Stomach (tissue), 9 donors: ENCODE measurements around the gene RASGRP4. TPM values are rescaled to one million over a fixed set of nuclear protein-coding genes. Genes with fewer than 3 reads are reported as not detected.

Source experiments
- DNase-seq, 2 donors: peaks; one replicate each; pipeline versions ENCODE4 v3.0.0 to v3.0.0-alpha.2; 2013 to 2019
- H3K27ac ChIP-seq, 5 donors: fragments of 200-600 bp in 4 of 5; sonication (generic) in 4 of 5; one replicate each; pipeline ENCODE4 v1.5.1; 2013 to 2019; ENCODE audit warnings: mild to moderate bottlenecking in 1 of 5, moderate library complexity in 1 of 5
- H3K27me3 ChIP-seq, 3 donors: fragments of 200-600 bp; sonication (generic); one replicate each; pipeline ENCODE4 v1.5.1; 2017 to 2019; ENCODE audit warnings: mixed run types in 1 of 3
- H3K36me3 ChIP-seq, 4 donors: fragments of 200-600 bp; sonication (generic); 1 replicate in 3 of 4; 2 replicates in 1 of 4; pipeline ENCODE4 v1.5.1; 2016 to 2019
- H3K4me1 ChIP-seq, 4 donors: fragments of 200-600 bp; sonication (generic); one replicate each; pipeline ENCODE4 v1.5.1; 2016 to 2019
- H3K4me3 ChIP-seq, 4 donors: fragments of 200-600 bp; sonication (generic) in 3 of 4; one replicate each; pipeline ENCODE4 v1.5.1; 2016 to 2019; ENCODE audit warnings: mild to moderate bottlenecking in 1 of 4
- H3K9me3 ChIP-seq, 4 donors: fragments of 200-600 bp; sonication (generic); one replicate each; pipeline ENCODE4 v1.5.1; 2016 to 2019
- EP300 ChIP-seq: sonication (generic); formaldehyde crosslinking; IDR thresholded peaks from one replicate; pipeline ENCODE4 v1.6.1; 2017; ENCODE audit warnings: antibody characterized with exemption
- POLR2A ChIP-seq, 4 donors: fragments of 450-650 bp; IDR thresholded peaks; one replicate each; pipeline ENCODE4 v1.6.1; 2016; ENCODE audit warnings: antibody characterized with exemption in 4 of 4, control low read depth in 2 of 4, mild to moderate bottlenecking in 1 of 4, moderate library complexity in 1 of 4
- POLR2AphosphoS5 ChIP-seq, 3 donors: sonication (generic); formaldehyde crosslinking; IDR thresholded peaks; one replicate each; pipeline ENCODE4 v1.6.1; 2016; ENCODE audit warnings: antibody characterized with exemption in 3 of 3
- WGBS, 5 donors: extraction: QIAGEN DNeasy Blood & Tissue Kit in 3 of 5; methylation state at CpG; one replicate each; pipeline versions ENCODE4 v1.1.5 to v1.1.7; 2013 to 2018; 5-methylcytosine and 5-hydroxymethylcytosine counted together
- intact Hi-C: fragments of 100-400 bp; cut with DNase I; formaldehyde crosslinking; loops from one replicate; pipeline ENCODE4 v1.15.1; 2023; ENCODE audit warnings: low total_unique reads
- polyA plus RNA-seq, 3 donors: library from polyadenylated mRNA; stranded (reverse); fragments of 200-250 nt; gene quantifications; one replicate each; pipeline ENCODE4 v1.2.3, GENCODE V29; 2013
- total RNA-seq, 5 donors: library from RNA; depleted of rRNA; stranded (reverse); fragments of >200 nt; gene quantifications; one replicate each; pipeline versions ENCODE4 v1.1.0 to v1.2.3, GENCODE V29; 2014 to 2016
- TF ChIP-seq, protein P1 (sequence below), 7 experiments: fragments of 450-650 bp in 4 of 7; fragments of 200-600 bp in 3 of 7; sonication (generic) in 3 of 7; IDR thresholded peaks; one replicate each; pipeline ENCODE4 v1.5.1; 2016 to 2019; ENCODE audit warnings: antibody characterized with exemption in 7 of 7, control low read depth in 2 of 7, mild to moderate bottlenecking in 1 of 7
- donor health status: healthy with polysubstance abuse.
- donor health status: Bipolar disorder and iron deficiency.
- donor health status: healthy.

The RASGRP4 gene
- total and polyA plus RNA-seq, 8 donors = 0.40 to 8.4 (median 1.7) TPM; not detected in 2

DNA sequence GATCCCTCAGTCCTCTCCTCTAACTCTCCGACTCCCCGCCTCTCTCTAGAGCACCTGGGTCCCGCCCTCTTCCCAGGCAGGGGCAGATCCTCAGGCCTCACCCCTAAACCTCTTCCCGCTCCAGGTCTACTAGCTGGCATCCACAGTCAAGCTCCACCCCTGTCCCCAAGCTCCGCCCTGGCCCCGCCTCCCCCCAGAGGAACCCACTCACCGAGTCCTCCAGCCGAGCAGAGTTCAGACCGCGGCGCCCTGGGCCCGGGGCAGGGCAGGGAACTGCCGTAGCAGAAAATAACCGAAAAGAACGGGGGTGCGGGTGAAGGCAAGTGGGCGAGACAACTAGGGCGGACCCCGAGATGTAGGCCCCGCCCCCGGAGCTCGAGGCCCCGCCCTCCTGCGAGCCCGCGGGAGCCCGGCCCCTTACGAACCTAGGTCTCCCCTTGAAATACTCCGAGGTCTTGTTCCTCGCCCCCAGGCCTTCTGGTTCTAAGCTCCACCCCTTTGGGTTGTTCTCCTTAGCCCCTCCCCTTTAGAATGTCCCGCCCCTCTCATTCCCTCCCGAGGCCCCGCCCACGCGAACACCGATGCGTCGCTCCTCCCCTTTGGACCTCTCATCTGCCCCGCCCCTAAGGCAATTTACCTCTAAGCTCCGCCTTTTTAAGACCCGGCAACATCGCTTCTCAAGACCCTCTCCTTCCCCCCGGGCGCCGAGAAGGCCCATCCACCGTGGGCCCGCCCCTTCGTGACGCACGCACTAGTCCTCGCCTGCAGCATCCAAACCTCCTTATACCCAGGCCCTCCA, 38.3 kb downstream of the RASGRP4 start, which contains the start of gene GGN:
GGN (minus strand) TSS at position 485 of the 799 bp plus-strand sequence. CDS start 773 bp downstream, outside the sequence.
- Histone ChIP-seq H3K4me1 (peaks cover 38 to 52% (median 43%) of the 10 kb centered on the region in 4 donors), H3K36me3 (peaks cover 12 to 34% (median 28%) of the 10 kb centered on the region in 4 donors), H3K4me3 (peak within 1 kb of the TSS; percentile 47 to 57 (median 54)), H3K9me3 (no peaks in the 10 kb centered on the region), H3K27me3 (peaks cover 5 to 86% (median 23%) of the 10 kb centered on the region in 3 donors), H3K27ac (peak within 1 kb of the TSS in 4 of 5 donors; percentile 53 to 80 (median 75))
- TF ChIP-seq POLR2AphosphoS5 (IDR thresholded peaks at IDR 0.05) = peak in 1 of 3 donors; percentile 13
- TF ChIP-seq, protein P1, sequence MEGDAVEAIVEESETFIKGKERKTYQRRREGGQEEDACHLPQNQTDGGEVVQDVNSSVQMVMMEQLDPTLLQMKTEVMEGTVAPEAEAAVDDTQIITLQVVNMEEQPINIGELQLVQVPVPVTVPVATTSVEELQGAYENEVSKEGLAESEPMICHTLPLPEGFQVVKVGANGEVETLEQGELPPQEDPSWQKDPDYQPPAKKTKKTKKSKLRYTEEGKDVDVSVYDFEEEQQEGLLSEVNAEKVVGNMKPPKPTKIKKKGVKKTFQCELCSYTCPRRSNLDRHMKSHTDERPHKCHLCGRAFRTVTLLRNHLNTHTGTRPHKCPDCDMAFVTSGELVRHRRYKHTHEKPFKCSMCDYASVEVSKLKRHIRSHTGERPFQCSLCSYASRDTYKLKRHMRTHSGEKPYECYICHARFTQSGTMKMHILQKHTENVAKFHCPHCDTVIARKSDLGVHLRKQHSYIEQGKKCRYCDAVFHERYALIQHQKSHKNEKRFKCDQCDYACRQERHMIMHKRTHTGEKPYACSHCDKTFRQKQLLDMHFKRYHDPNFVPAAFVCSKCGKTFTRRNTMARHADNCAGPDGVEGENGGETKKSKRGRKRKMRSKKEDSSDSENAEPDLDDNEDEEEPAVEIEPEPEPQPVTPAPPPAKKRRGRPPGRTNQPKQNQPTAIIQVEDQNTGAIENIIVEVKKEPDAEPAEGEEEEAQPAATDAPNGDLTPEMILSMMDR (IDR thresholded peaks at IDR 0.05) = no peak
- intact Hi-C loops = loop anchor here (10.0 kb wide), 1 partner anchor 227 kb away; the partner anchor contains the start of genes EIF3K and MAP4K1
- peak; percentile 86 to 90 for DNase-seq
- 0 to 3% (median 1%) methylated on average over 44 to 51 of the region's 51 CpGs for WGBS, 5 donors

DNA sequence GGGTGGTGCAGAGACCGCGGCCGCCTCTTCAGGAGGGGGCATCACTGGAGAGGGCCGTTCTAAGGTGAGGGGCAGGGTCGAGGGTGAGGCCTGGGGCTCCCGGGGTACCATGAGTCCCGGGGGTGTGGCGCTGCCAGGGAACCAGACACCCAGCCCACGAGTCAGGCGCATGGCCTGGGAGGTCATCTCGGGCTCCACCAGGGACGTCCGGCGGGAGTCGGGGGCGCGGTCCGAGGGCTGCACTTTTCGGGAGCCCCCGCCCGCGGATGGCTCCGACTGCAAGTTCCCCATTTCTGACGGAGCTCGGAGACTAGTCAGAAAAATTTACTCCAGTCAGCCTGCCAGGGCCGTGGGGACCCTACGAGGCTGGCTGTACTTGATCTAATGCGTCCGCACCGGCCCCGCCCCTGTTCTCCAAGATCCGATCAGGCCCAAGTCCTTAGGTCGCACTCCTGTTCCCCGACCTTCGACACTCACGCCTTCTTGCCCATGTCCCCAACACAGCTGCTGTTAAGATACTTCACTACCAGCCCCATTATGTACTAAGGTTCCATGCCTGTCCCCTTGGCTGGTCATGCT, 39.0 kb downstream of the RASGRP4 start:
- Histone ChIP-seq H3K9me3 (no peaks in the 10 kb centered on the region), H3K4me1 (peaks cover 38 to 52% (median 43%) of the 10 kb centered on the region in 4 donors), H3K27me3 (peaks cover 5 to 86% (median 23%) of the 10 kb centered on the region in 3 donors), H3K27ac (peak overlapping the region in 4 of 5 donors; percentile 53 to 80 (median 75)), H3K4me3 (peak overlapping the region; percentile 47 to 57 (median 54)), H3K36me3 (peaks cover 19 to 41% (median 34%) of the 10 kb centered on the region in 4 donors)
- intact Hi-C loops = loop anchor here (10.0 kb wide), 1 partner anchor 228 kb away; the partner anchor contains the start of genes EIF3K and MAP4K1
- 4 to 14% (median 7%) methylated on average over 31 to 36 of the region's 36 CpGs for WGBS, 5 donors
- no peak for DNase-seq
- TF ChIP-seq, protein P1 (IDR thresholded peaks at IDR 0.05) = no peak
- TF ChIP-seq POLR2A (IDR thresholded peaks at IDR 0.05) = no peak
- TF ChIP-seq POLR2AphosphoS5 (IDR thresholded peaks at IDR 0.05) = no peak
- TF ChIP-seq EP300 = no peak

DNA sequence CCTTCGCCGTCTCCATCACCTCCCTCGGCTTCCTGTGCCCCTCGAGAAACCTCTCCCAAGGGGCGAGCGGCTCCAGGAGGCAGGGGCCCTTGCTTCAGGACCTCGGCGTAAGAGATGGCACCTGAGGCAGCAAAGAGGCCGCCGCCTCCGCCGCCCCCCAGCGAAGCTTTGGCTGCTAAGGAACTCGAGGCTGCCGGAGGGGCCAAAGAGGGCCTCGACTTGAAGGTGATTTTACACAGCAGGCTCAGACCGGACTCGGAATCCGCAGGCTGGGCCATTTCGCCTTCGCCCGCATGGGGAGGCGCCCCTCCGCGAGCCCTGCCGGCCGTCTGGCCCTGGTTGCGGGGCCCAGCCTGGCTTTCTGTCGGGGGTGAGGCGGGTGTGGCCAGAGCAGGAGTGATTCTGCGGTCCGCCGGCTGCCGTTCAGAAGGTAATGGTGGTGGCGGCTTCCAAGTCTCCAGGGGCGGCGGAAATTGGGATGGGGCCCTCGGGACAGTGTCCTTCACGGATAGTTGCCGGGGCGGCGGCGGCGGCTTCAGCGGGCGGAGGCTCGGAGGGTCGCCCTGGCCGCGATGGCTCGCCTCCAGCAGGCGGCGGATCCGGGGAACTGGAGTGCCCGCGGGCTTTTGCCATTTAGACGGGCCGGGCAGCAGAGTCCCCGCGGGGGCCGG, 39.6 kb downstream of the RASGRP4 start:
- H3K27ac ChIP-seq = no peak overlapping the region
- H3K36me3 ChIP-seq = peaks cover 25 to 47% (median 41%) of the 10 kb centered on the region in 4 donors
- H3K4me1 ChIP-seq = peaks cover 38 to 52% (median 43%) of the 10 kb centered on the region in 4 donors
- TF ChIP-seq POLR2A (IDR thresholded peaks at IDR 0.05) = no peak
- WGBS, 5 donors = 27 to 59% (median 38%) methylated on average over 25 to 61 of the region's 61 CpGs
- peaks cover 5 to 87% (median 23%) of the 10 kb centered on the region in 3 donors for H3K27me3 ChIP-seq
- intact Hi-C loops = loop anchor here (10.0 kb wide), 1 partner anchor 228 kb away; the partner anchor contains the start of genes EIF3K and MAP4K1
- H3K9me3 ChIP-seq = no peaks in the 10 kb centered on the region
- peak overlapping the region in 2 of 4 donors; percentile 54 to 57 for H3K4me3 ChIP-seq
- peak in 1 of 2 donors; percentile 43 for DNase-seq

DNA sequence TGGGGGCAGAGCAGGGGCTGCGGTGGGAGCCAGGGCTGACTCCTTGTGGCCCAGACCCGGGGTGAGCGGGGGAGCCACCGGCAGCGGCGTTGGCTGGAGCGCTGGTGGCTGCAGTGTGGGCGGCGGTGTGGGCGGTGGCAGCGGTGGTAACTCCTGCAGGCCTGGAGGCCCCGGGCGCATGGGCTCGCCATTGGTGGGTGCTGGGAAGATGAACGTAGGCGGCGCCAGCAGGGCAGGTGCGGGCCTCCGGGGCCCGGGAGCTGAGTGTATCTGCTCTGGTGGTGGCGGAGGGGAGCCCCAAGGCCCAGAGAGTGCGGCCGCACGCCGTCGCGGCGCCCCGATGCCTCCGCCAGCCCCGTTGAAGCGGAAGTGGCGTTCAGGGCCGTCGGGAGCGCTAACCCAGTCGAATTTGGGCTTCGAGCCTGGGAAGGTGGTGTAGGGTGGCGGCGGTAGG, 40.2 kb downstream of the RASGRP4 start:
- Histone ChIP-seq H3K36me3 (peaks cover 31 to 53% (median 47%) of the 10 kb centered on the region in 4 donors), H3K4me3 (no peak overlapping the region), H3K27me3 (peaks cover 5 to 85% (median 23%) of the 10 kb centered on the region in 3 donors), H3K27ac (no peak overlapping the region), H3K4me1 (peaks cover 38 to 52% (median 43%) of the 10 kb centered on the region in 4 donors), H3K9me3 (no peaks in the 10 kb centered on the region)
- intact Hi-C loops = loop anchor here (10.0 kb wide), 1 partner anchor 229 kb away; the partner anchor contains the start of genes EIF3K and MAP4K1
- TF ChIP-seq POLR2A (IDR thresholded peaks at IDR 0.05) (no peak), EP300 (no peak), POLR2AphosphoS5 (IDR thresholded peaks at IDR 0.05) (no peak)
- TF ChIP-seq, protein P1 (IDR thresholded peaks at IDR 0.05) = no peak
- 28 to 69% (median 53%) methylated on average over 21 to 40 of the region's 40 CpGs for WGBS, 5 donors
- DNase-seq = peak in 1 of 2 donors; percentile 62
